ENCODE data around the gene TNRC18. TPM values are rescaled to one million over a fixed set of nuclear protein-coding genes. Genes with fewer than 3 reads are reported as not detected.

The TNRC18 gene
- total RNA-seq, 4 donors from 2014 or later, result 81.1 to 160 (median 104) TPM

DNA sequence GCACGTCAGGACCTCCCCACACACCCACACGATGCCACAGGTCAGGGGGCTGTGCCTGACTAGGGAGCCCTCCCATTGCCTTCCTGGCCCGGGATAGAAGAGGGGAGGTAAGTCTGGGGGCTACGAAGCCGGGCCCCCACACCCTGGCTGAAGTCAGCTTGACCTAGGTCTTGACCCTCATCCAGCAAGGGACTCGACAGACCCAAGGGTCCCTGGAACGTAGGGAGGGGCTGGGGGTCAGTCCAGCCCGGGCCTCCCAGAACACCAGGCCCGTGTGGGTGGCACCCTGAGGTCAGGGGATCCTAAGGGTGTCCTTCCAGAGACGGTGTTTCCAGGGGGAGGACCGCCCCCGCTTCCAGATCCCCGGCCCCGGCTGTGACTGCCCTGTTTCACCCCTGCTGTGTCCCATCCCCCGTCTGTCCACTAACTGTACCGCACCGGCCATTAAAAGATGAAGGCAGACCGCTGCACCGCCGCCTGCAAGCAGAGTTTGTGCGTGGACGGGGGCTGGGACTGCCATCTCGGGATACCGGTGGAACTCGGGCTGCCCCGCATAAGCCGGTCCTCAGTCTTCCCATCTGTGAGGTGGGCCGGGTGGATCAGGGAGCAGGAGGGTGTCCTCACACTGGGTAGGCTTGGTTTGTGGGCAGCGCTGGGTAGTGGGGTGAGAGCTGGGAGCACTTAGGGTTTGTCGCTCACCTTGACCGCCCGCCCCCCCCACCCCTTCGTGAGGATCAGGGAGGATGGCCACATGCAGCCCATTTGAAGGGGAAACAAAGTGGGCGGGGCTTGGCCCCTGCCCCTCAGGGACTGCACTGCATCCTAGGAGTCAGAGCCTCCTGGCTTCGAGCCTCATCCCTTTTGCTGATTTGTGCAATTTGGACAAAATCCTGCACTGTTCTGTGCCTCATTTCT lies 119.8 kb downstream of the TNRC18 start:
- Histone ChIP-seq H3K4me1 (no peaks in the 10 kb centered on the region), H3K4me3 (no peak overlapping the region), H3K36me3 (peaks cover 21% of the 10 kb centered on the region), H3K27ac (no peak overlapping the region), H3K9me3 (no peaks in the 10 kb centered on the region), H3K27me3 (no peaks in the 10 kb centered on the region)
- DNase-seq (ENCODE audit: low spot score in 2 of 2), result no peak
- WGBS, result 40% methylated on average over 1 of the region's 35 CpGs
- no peak for TF ChIP-seq POLR2A (IDR thresholded peaks at IDR 0.05)

DNA sequence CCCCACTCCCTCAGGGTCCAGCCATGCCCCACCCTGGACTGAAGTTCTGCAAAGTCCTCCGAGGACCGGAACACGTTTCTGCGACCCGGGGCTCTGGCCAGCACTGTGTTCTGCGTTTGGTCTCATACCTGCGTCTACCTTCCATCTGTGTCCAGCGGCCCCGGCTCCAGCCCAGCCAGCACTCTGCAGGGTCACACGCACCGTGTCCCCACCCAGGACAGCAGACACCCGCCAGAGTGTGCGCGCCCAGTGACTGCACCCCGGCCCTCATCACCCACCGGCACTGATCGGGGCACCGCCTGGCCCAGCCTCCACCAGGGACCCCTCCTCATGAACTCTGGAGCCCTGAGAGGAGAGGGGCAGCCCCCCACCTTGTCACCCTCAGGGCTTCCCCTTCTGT lies 120.6 kb downstream of the TNRC18 start:
- DNase-seq (ENCODE audit: low spot score in 2 of 2), result no peak
- Histone ChIP-seq H3K27ac (no peak overlapping the region), H3K36me3 (peaks cover 13% of the 10 kb centered on the region), H3K27me3 (no peaks in the 10 kb centered on the region), H3K4me3 (no peak overlapping the region), H3K4me1 (no peaks in the 10 kb centered on the region), H3K9me3 (no peaks in the 10 kb centered on the region)
- TF ChIP-seq EP300 (IDR thresholded peaks at IDR 0.05) (no peak), CTCF (IDR thresholded peaks at IDR 0.05) (no peak)
- WGBS, result 77% methylated on average over 12 of the region's 18 CpGs

DNA sequence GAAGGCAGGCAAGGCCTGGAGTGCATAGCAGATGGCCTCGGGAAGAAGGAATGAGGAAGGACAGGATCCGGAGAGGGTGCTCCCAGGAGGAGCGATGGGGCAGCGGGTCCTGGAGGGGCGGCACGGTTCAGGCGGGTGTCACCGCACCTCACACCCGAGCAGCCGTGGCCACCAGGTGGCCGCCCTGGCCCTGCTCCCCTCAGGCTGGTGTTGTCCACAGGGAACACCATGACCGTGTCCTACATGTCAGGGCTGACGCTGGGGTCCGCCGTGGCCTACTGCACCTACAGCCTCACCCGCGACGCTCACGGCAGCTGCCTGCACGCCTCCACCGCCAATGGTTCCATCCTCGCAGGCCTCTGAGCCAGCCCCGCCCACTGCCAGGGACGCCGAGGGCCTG lies 121.1 kb downstream of the TNRC18 start:
- H3K4me3 ChIP-seq, result no peak overlapping the region
- no peaks in the 10 kb centered on the region for H3K27me3 ChIP-seq
- no peak overlapping the region for H3K27ac ChIP-seq
- H3K36me3 ChIP-seq, result peaks cover 8% of the 10 kb centered on the region
- 69% methylated on average over 11 of the region's 25 CpGs for WGBS
- H3K9me3 ChIP-seq, result no peaks in the 10 kb centered on the region
- no peaks in the 10 kb centered on the region for H3K4me1 ChIP-seq
- DNase-seq (ENCODE audit: low spot score in 2 of 2), result no peak
- TF ChIP-seq CTCF (IDR thresholded peaks at IDR 0.05), result no peak
- TF ChIP-seq EP300 (IDR thresholded peaks at IDR 0.05), result no peak
- TF ChIP-seq POLR2AphosphoS5 (IDR thresholded peaks at IDR 0.05), result no peak
- TF ChIP-seq POLR2A (IDR thresholded peaks at IDR 0.05), result no peak

- Histone ChIP-seq H3K4me1 (peaks cover 14% of the 10 kb centered on the region), H3K36me3 (no peaks in the 10 kb centered on the region), H3K27ac (no peak overlapping the region), H3K4me3 (no peak overlapping the region), H3K27me3 (peaks cover 4% of the 10 kb centered on the region), H3K9me3 (no peaks in the 10 kb centered on the region)
- DNase-seq (ENCODE audit: low spot score in 2 of 2), result no peak
- 77% methylated on average over 23 of the region's 24 CpGs for WGBS
- TF ChIP-seq POLR2A (IDR thresholded peaks at IDR 0.05), result no peak
- TF ChIP-seq POLR2AphosphoS5 (IDR thresholded peaks at IDR 0.05), result no peak
- TF ChIP-seq CTCF (IDR thresholded peaks at IDR 0.05), result no peak
- TF ChIP-seq EP300 (IDR thresholded peaks at IDR 0.05), result no peak
Observed at GRCh38 chr7:5300366-5300765, 123.3 kb downstream of the TNRC18 start.

- Histone ChIP-seq H3K4me1 (peaks cover 14% of the 10 kb centered on the region), H3K9me3 (no peaks in the 10 kb centered on the region), H3K27ac (no peak overlapping the region), H3K27me3 (peaks cover 4% of the 10 kb centered on the region), H3K4me3 (peak overlapping the region; percentile 18), H3K36me3 (no peaks in the 10 kb centered on the region)
- TF ChIP-seq EP300 (IDR thresholded peaks at IDR 0.05) (no peak), POLR2A (IDR thresholded peaks at IDR 0.05) (no peak), CTCF (IDR thresholded peaks at IDR 0.05) (no peak), POLR2AphosphoS5 (IDR thresholded peaks at IDR 0.05) (no peak)
- WGBS, result 0% methylated on average over 1 of the region's 48 CpGs
- DNase-seq (ENCODE audit: low spot score in 2 of 2), result no peak
Observed at GRCh38 chr7:5296611-5297226, 126.9 kb downstream of the TNRC18 start.

All from suprapubic skin (tissue), 4 donors.